T-helper 1 cell (primary cell): ENCODE data around the gene GRID1.
"Not testable (repeated sequence)": the region's sequence is repeated elsewhere in the genome, so short reads cannot be mapped to it uniquely, and the experiment has no call there.

Source experiments
- DNase-seq, 5 donors: peaks; one replicate each; pipeline ENCODE4 v3.0.0-alpha.2; 2012 to 2020

Gene GRID1

DNA sequence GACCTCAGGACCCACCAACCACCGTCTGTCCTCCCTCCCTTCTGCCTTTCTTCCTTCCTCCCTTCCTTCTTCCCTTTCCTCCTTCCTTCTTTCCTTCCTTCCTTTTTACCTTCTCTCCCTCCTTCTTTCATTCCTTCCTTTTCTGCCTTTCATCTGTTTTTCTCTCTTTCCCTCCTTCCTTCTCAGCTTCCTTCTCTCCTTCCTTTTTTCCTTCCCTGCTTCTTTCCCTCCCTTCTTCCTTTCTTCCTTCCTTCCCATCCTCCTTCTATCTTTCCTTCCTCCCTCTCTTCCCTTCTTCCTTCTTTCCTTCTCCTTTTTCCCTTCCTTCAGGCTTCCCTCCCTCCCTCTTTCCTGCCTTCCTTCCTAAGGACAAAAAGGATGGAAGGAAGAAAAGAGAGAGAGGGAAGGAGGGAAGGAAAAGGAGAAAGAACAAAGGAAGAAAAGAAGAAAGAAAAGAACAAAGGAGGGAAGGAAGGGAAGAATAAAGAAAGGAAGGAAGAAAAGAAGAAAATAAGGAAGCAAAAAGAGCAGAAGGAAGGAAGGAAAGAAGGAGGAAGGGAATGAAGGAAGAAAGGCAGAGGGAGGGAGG is 405.0 kb downstream of the GRID1 start:
- DNase-seq, result no peak

DNA sequence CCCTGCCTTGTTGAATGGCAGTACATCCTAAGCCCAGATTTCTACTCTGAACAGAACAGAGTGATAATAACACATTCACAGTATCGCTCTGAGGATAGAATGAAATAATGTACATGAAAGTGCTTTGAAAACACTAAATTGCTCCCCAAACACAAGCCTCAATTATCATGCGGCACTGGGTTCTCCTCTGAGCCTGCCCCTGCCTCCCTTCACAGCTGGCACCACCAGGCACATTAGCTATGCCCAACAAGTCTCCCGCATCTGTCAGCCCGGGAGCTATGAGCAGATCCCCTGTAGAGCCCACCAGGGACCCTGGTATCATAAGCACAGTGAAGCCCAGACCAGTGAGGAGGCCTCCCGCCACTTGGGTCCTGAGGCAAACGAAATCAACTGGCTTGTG is 405.5 kb downstream of the GRID1 start:
- no peak for DNase-seq

DNA sequence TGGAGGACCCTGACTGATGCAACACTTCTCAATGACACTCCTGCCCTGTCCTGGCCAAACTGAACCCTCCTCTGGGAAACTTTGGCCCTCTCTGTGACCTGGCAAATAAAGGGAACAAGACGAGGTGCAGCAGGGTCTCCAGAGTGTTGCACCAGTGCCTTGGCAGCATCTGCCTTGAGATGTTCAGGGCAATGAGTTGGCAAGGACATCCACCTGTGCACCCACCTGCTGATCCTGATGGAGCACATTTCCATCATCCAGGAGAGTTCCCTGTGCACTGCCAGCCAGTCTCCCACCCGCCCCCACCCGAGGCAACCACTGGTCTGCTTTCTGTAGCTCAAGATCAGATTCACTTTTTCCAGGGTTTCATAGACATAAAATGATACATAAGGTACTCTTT is 407.4 kb downstream of the GRID1 start:
- DNase-seq, result no peak

DNA sequence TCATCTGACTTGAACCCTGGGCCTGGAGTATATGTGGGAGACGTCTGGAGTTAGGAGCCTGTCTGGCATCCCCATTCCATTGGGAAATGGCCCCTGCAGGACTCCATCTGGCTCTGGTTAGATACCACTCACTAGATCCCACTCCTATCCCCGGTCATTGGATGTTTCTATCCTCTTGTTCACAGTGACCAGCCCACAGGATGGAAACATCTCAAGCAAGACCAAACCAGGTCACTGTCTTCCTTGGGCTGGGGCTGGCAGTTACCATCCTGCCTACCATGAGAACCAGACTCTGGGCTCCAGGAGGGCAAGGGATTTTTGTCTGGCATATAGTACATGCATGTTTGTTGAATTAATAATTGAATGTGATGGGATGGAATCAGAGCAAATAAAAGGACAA is 415.7 kb downstream of the GRID1 start:
- no peak for DNase-seq

DNA sequence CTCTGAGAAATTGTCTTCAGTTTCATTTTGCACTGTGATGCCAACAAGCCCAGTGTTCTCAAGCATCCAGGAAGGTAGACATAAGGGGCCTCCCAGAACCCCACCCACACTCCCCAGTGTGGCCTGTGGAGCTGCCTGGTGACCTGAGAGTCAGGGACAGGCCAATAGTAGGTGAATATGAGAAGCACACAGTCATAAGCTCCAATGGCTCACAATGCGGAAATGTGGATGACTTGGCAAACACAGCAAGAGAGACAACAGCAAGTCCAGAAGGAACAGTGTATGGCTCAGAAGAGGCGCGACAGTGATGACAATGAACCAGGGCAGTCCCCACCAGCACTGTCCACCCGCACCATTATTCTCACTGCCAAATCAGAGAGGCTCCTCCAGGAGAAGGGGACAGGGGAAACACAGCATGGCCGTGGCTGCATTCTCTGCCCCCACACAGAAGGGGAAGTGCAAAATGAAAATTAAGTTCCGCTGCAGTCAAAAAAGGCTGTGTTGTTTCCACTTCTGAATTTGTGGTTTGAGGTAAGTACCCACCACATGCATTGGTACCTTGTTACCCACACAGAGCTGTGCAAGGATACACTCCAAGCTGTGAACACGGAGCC is 419.8 kb downstream of the GRID1 start:
- no peak for DNase-seq

DNA sequence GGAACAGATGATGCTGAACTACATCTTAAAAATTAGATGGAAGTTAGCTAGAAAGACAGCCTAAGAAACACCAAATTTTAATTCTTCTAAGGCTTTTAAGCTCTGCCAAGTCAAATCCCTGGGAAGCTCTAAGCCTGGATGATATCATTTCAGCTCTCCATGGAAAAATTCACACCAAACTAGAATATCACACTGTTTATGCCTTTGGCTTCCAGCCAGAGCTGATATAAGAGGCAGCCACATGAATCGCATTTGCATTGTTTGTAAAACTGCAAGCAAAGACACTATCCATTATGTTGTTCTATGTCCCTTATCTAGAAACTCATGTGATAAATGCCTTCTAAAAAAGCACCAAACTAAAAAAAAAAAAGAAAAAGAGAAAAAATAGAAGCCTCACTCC is 430.4 kb downstream of the GRID1 start:
- no peak for DNase-seq

DNA sequence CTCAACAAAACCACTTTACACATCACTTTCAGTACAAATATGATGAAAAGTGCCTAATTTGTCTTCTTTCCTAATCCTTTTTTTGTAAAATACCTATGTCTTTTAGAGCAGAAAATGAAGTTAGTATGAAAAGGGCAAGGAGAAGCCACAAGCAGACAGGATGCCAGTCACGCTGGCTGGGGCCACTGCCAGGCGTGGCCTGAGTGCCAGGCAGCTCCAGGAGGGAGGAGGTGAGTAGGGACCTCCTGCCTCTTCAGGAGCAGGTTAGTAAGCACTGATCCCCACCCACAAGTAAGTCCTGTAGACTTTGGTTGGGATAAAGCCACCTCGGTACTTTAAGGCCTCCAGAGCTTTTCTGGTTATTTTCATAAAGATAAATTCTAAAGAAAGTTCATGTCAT is 432.0 kb downstream of the GRID1 start:
- DNase-seq, result no peak

DNA sequence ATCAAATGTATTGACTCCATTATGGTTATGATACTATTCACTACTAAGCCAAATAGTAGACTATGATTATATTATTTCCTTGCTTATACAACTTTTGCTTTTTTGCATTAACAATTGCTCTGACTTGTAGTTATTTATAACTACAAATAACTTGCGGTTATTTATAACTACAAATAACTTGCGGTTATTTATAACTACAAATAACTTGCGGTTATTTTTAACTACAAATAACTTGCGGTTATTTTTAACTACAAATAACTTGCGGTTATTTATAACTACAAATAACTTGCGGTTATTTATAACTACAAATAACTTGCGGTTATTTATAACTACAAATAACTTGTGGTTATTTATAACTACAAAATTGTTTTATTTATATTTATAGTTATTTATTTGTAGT is 436.6 kb downstream of the GRID1 start:
- DNase-seq, result not testable (repeated sequence)

DNA sequence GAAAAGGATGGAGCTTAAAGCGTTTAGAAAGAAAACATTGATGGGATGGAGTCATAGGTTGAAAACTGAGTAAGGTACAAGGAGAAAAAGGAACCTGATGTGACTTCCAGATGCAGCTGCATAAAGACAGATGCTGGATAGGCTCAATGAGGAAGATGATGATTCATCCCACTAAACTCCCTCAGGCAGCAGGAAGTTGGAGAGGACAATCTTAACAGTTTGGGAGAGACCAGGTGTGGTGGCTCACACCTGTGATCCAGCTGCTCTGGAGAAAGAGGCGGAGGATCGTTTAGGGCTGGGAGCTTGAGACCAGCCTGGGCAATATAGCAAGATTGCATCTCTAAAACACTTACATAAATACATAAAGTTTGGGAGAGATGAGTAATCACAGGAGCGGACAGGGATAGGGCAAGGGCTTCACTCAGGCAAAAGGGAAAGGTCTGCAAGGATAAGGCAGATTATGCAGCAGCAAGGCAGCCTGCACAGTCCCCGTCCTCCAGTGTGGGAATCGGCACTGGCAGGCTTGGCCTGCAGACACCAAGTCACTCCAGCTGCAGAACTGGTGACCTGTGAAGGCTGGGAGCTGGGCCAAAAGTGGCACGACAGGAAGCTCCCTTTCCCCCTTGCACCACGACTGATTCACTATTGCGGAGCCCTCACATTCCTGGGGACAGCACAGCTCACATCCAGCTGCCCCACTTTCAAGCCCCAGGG is 438.5 kb downstream of the GRID1 start:
- DNase-seq, result no peak

DNA sequence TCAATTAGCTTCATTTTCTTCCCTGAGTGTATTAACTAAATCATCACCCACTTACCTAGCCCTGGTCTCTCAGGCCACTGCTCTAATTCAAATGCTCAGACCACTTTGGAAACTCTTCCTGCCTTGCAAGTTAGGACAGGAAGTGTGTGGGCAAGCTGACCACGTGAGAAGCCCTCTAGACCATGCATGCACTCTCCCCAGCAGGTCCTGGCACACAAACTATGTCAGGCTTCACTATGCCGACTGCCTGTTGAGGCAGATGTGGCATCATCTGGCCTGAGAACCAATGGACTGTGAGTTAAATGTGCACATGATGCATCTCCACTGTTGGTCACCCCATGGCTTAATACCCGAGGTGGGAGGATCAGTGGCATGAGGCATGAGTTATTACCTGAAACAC is 439.6 kb downstream of the GRID1 start:
- no peak for DNase-seq

DNA sequence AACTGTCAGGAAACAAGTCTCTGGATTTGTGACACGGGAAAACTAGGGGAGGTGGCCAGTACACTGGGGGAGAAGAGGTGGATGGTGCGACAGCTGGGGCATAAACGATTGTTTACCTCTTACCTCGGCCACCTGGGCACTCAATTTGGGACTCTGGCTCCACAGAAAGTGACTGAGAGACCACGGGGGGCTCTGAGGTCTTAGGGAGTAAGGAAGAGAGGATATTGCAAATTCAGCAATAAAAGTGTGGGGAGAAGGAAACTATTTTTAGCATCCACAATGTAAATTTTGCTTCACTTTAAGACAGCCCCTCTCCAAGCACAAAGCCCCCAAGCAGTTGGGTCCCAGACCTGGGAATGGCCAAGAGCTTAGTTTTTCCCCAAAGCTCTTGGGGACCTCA is 440.5 kb downstream of the GRID1 start:
- DNase-seq, result no peak

DNA sequence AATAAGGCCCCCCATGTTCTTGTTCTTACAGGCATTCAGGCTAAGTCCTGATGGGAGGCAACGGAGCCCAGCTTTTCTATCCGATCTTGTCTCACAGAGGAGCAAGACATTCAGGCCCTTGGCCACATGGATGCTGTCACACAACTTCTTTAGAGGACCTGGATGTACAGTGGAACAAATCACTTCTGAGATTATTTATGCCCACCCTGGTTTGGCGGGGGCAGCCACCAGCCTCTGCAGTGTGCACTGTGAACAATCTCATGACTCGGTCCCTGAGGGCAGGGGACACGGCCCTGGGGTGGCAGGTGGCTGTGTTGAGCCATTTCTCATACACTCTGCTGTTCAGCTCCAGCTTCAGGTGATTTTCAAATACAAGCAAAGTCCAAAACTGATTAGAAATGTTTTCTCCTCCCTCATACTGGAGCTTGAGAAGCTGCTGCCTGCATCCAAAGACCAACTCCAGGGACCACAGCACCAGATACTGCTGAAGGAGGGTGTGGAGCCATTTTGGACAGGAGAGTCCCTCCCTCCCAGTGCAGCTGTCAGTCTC is 441.3 kb downstream of the GRID1 start:
- DNase-seq, result no peak

DNA sequence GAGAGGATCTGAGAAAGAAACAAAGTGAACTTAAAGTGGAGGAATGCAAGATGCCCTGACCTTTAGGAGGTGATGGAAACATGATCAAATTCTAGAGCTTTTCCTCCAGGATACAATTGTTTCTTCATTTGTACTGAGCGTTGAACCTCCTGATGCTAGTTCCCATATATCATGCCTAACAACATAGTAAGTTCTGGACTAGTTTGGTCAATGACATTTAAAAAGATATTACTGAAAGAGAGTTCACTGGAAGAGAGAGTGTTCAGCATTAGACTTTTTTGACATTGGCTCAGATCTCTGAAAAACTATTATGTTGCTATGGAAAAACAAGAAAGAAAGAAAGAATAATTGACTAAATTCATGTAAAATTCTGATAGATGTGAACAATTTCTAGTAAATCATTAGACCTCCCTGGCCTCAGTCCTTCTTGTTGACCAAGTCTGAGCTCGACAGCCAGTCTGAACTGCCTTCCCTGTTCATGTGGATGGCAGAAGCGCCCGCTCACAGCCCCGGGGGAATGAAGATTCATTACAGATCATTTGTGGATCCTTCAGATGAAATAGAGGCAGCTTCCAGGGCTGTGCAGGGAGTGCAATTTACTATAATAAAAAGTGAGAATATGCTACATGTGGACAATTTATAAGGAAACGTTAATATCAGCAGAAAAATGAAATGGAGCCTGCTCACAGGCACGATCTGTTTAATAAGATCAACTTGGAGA is 442.1 kb downstream of the GRID1 start:
- no peak for DNase-seq

DNA sequence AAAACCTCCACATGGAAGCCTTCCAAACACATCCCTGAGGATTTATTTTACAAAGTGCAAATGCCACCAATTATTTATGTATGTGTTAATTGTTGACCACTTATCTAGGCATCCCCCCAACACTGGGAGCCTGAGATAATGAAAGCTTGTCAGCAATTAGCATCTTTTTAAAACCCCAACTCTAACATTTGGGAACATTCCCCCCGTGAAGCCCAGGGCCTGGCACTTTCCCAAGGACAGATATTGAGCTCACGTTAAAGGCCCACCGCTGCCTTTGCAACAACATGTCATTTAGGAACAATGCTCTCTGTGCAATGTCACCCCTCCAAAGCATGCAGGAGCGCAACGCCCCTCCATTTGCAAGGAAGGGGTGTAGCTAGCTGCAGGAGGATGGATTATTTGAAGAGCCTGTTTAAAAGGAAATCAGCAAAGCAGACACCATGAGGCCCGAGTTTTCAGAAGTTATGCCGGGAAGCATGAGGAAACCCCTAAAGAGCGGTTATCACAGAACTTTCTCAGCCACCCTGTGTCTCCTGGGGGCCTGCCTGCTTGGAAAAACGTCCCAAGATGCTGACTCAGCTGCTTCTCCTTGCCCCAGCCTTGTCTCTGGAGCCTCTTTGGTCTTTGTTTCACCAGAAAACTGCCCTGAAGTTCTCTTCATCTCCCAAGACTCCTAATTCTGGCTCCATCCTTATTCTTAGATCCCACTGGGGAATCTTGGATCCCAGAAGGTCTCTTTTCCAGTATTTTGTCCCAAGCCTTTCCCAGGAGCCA is 444.1 kb downstream of the GRID1 start:
- no peak for DNase-seq

DNA sequence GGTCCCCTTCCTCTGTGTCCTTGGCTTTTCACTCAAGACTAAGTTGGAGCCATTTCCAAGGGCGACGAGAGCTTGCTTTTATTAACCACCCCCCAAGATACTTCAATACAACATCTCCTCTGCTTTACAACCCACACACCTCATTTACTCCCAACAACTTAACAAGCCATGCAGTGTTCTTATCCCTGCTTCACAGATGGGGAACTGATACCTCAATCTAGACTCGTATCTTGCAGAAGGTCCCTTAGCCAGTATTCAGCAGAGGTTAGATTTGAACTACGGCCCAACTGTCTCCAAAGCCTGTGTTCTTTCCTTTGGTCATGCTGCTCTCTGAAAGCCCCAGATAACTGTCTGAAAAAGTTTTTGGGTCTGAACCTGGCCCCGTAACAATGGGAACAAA is 444.8 kb downstream of the GRID1 start:
- no peak for DNase-seq

DNA sequence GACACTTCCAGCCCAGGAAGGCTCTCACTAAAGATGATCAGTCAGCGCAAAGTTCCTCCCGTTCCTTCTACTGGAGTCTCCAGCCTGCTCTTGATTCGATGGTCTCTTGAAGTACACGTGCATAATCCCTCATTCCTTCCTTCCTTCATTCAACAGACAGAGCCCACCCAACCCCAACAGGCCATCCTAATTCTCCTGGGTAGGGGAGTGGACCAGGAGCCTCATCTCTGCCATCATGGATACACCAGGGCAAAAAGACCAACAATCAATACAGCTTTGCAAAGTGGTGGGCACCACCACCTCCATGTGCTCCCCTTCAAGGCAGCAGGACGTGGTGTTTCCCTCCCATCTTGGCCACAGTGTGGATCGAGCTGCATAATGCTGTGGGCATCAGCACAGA is 446.3 kb downstream of the GRID1 start:
- DNase-seq, result no peak

DNA sequence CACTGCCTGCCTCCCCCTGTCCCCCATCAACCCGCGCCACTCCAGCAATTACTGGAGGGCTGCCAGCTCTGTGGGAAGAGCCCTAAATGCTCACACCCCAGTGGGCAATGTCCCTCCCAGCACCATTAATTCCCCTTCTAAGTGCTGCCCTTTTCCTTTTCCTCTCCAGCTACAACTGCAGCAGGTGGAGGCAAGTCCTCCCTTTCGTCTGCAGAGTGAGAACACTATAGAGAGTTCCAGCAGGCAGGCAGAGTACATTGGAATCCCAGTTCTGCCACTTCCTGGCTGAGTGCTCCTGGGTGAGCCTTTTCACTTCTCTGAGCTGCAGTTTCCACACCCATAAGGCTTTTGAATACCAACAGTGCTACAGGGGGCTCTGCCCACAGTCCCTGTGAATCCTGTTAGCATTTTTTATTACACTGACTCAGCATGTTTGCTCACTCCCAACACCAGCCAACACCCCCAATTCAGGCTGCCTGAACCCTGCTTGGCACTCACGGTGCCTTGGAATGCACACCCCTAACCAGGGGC is 447.0 kb downstream of the GRID1 start:
- DNase-seq, result no peak

DNA sequence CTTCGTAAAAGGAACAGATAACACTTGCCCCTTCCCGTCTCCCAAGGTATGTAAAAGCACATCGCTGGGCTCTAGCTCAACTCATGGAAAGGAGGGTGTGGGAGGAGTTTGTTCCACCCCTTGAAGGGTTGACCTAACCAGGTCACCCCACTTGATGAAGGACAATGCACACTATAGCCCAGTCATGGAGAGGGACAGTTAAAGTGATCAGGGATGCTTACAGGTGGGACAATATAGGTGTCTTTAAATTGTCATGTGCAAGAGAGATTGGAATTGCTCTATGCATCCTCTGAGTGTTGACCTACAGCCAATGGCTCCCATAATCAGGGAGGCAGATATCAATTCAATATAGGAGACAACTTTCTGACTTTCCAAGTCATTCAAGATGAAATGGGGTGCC is 448.2 kb downstream of the GRID1 start:
- DNase-seq, result no peak

DNA sequence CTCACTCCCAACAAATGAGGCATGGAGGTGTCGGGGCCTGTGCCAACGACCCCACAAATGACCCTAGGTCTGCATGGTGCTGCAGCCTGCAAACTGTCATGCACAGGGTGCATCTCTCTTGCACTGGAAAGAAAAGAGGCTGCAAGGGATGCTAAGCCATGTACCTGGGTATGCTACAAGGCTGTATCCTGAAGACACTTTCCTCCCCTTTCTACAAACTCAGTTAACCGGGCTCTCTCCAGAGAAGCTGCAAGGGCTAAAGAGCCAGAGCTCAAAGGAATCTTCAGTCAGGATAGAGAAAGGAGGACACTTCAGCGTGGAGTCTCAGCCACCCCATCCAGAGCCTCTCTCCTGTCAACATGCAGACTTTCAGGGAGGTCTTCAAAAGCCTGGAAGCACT is 449.0 kb downstream of the GRID1 start:
- no peak for DNase-seq

DNA sequence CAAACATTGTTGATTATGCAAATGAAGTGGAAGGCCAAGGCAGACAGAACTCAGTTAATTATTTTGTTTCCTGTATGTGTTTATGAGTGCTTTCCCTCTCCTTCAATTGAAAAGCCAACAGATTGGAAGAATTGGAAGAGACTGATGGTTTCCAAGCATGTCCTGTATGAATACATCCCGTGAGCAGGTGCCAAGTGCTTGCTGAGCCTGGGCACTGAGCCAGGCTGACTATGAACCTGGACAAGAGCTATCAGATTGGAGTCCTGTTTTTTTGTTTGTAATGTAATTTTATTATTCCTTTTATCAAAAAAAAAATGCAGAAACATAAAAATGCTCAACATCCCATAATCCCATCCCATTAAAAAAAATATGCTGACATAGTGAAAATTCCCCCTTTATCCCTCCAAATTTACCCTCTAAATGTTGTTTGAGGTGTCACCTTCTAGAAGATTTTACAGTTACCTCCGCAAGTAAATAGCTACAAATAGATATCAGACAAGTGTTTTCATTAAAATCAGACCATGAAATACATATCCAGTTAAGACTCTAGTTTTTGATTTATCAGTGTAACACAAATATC is 449.5 kb downstream of the GRID1 start:
- no peak for DNase-seq

DNA sequence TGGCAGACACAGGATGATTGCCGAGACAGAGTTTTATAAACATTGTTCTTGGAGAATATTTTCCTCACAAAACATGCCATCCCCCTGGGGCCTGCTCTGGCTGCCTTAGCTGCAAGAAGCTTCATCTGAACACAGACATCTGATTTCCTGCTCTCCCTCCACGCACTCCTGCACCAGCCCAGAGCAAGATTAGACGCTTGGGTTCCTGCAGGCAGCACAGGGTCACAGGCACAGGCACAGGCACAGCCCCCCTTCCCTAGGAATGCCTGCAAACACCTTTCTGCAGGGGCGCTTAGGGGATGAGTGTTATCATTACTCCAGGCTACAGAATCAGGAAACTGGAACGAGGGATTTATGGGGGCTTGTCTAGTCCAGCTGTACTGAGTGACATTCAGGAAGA is 450.3 kb downstream of the GRID1 start:
- no peak for DNase-seq

DNA sequence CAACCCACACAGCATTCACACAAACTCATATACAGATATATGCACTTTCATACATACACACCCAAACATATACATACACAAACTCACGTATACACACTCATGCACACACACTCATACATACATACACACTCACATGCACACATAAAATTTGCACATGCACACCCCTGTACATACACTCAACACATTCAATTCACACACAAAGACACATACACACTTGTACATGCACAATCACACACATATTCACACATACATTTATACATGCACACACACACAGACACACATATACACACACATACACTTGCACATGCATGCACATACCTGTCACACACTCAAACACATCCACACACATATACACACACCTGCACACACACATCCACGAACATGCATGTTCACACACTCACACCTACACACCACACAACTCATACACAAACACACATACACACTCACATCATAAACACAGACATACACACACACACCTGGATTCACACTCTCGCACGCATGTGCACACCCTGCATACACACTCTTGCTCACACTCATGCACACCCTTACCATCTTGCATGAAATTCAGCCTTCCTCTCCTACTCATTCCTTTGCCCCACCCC is 451.2 kb downstream of the GRID1 start:
- DNase-seq, result no peak
